HG02852 (cell line): ENCODE data around the gene NOL4L.

ENCODE experiments used
- ATAC-seq: cut with Tn5 transposase; IDR thresholded peaks from one replicate; pipeline ENCODE4 v1.9.1; 2021; ENCODE audit warnings: mild to moderate bottlenecking, moderate library complexity; ENCODE audit not compliant: unreplicated experiment

The NOL4L gene

GRCh38 chr20:32564440-32564839 is 20.7 kb downstream of the NOL4L start:
- no peak for ATAC-seq

GRCh38 chr20:32563311-32564272 is 21.5 kb downstream of the NOL4L start:
- ATAC-seq, result no peak

- ATAC-seq, result no peak
These were observed 22.6 kb downstream of the NOL4L start for GRCh38 chr20:32562495-32562911.

- ATAC-seq, result no peak
These were observed 23.9 kb downstream of the NOL4L start for GRCh38 chr20:32560989-32561830.

- ATAC-seq, result no peak
These were observed 24.6 kb downstream of the NOL4L start for GRCh38 chr20:32560482-32560988.

- ATAC-seq, result no peak
These were observed 25.3 kb downstream of the NOL4L start for GRCh38 chr20:32559753-32560380.

GRCh38 chr20:32559205-32559752 is 25.9 kb downstream of the NOL4L start:
- ATAC-seq, result no peak

GRCh38 chr20:32558526-32558925 is 26.6 kb downstream of the NOL4L start:
- no peak for ATAC-seq

GRCh38 chr20:32557319-32557718 is 27.8 kb downstream of the NOL4L start:
- ATAC-seq, result no peak

- ATAC-seq, result no peak
These were observed 28.6 kb downstream of the NOL4L start for GRCh38 chr20:32556312-32557184.

- no peak for ATAC-seq
These were observed 29.5 kb downstream of the NOL4L start for GRCh38 chr20:32555584-32555983.

- no peak for ATAC-seq
These were observed 30.2 kb downstream of the NOL4L start for GRCh38 chr20:32554965-32555289.

GRCh38 chr20:32553618-32554017 is 31.5 kb downstream of the NOL4L start:
- ATAC-seq, result no peak

- ATAC-seq, result no peak
These were observed 33.4 kb downstream of the NOL4L start for GRCh38 chr20:32551693-32552092.

- ATAC-seq, result no peak
These were observed 35.3 kb downstream of the NOL4L start for GRCh38 chr20:32549842-32550241.

- no peak for ATAC-seq
These were observed 37.4 kb downstream of the NOL4L start for GRCh38 chr20:32547753-32548034.

GRCh38 chr20:32546918-32547752 is 38.0 kb downstream of the NOL4L start:
- no peak for ATAC-seq

GRCh38 chr20:32544893-32545840 is 40.0 kb downstream of the NOL4L start:
- ATAC-seq, result no peak
